ENCODE measurements around the gene ENO1.

- no peak for TF ChIP-seq RAD21 (IDR thresholded peaks at IDR 0.05; ENCODE audit: low read length)
- TF ChIP-seq CTCF (conservative IDR thresholded peaks at IDR 0.05; ENCODE audit: low read depth, low read length): no peak
- no peak for TF ChIP-seq POLR2A (IDR thresholded peaks at IDR 0.05; ENCODE audit: low read depth, low read length)
- no peak for TF ChIP-seq FOS (IDR thresholded peaks at IDR 0.05; ENCODE audit: low read depth, low read length)
- TF ChIP-seq BHLHE40 (IDR thresholded peaks at IDR 0.05; ENCODE audit: low read depth, low read length): no peak
- TF ChIP-seq MAFK (IDR thresholded peaks at IDR 0.05; ENCODE audit: low read depth, low read length): no peak
- TF ChIP-seq MXI1 (IDR thresholded peaks at IDR 0.05; ENCODE audit: borderline replicate concordance, low read depth, low read length): no peak
- no peak for TF ChIP-seq RCOR1 (IDR thresholded peaks at IDR 0.05; ENCODE audit: insufficient replicate concordance, low read length)
- no peak for TF ChIP-seq CEBPB (IDR thresholded peaks at IDR 0.05; ENCODE audit: low read depth, low read length)
- no peak for TF ChIP-seq CHD1 (IDR thresholded peaks at IDR 0.05; ENCODE audit: low read depth, low read length)
- no peak for TF ChIP-seq USF2 (IDR thresholded peaks at IDR 0.05; ENCODE audit: low read depth, low read length)
- TF ChIP-seq RFX5 (IDR thresholded peaks at IDR 0.05; ENCODE audit: low read depth, low read length): no peak
- no peak for TF ChIP-seq MAZ (IDR thresholded peaks at IDR 0.05; ENCODE audit: borderline replicate concordance, low read depth, low read length)
- no peak for TF ChIP-seq NFE2L2 (IDR thresholded peaks at IDR 0.05; ENCODE audit: low read depth, low read length)
These were observed 33.2 kb upstream of the ENO1 start for GRCh38 chr1:8911416-8912309.
